ENCODE measurements around the gene OSBPL10.
"Not testable (repeated sequence)": the region's sequence is repeated elsewhere in the genome, so short reads cannot be mapped to it uniquely, and the experiment has no call there.

OSBPL10 gene

GRCh38 chr3:31993843-31994242 lies 12.8 kb upstream of the OSBPL10 start:
- in situ Hi-C loops (cut with HindIII; ENCODE audit: low sequenced_read_pairs): no loop called here

- in situ Hi-C loops (cut with HindIII; ENCODE audit: low sequenced_read_pairs): not testable (repeated sequence)
Observed at GRCh38 chr3:31992995-31993394, 11.9 kb upstream of the OSBPL10 start.

GRCh38 chr3:31988271-31988670 lies 7.2 kb upstream of the OSBPL10 start:
- in situ Hi-C loops (cut with HindIII; ENCODE audit: low sequenced_read_pairs): no loop called here

GRCh38 chr3:31985831-31986230 lies 4.8 kb upstream of the OSBPL10 start:
- in situ Hi-C loops (cut with HindIII; ENCODE audit: low sequenced_read_pairs): no loop called here

GRCh38 chr3:31984321-31984720 lies 3.3 kb upstream of the OSBPL10 start:
- in situ Hi-C loops (cut with HindIII; ENCODE audit: low sequenced_read_pairs): no loop called here

- in situ Hi-C loops (cut with HindIII; ENCODE audit: low sequenced_read_pairs): no loop called here
Observed at GRCh38 chr3:31980530-31981205, 394 bp downstream of the OSBPL10 start.

GRCh38 chr3:31979001-31979697 lies 1.9 kb downstream of the OSBPL10 start:
- in situ Hi-C loops (cut with HindIII; ENCODE audit: low sequenced_read_pairs): no loop called here

- in situ Hi-C loops (cut with HindIII; ENCODE audit: low sequenced_read_pairs): no loop called here
Observed at GRCh38 chr3:31978553-31978952, 2.5 kb downstream of the OSBPL10 start.

GRCh38 chr3:31977736-31978135 lies 3.3 kb downstream of the OSBPL10 start:
- in situ Hi-C loops (cut with HindIII; ENCODE audit: low sequenced_read_pairs): no loop called here

GRCh38 chr3:31976302-31976701 lies 4.8 kb downstream of the OSBPL10 start:
- in situ Hi-C loops (cut with HindIII; ENCODE audit: low sequenced_read_pairs): no loop called here

- in situ Hi-C loops (cut with HindIII; ENCODE audit: low sequenced_read_pairs): no loop called here
Observed at GRCh38 chr3:31974964-31975363, 6.1 kb downstream of the OSBPL10 start.

- in situ Hi-C loops (cut with HindIII; ENCODE audit: low sequenced_read_pairs): no loop called here
Observed at GRCh38 chr3:31974471-31974870, 6.6 kb downstream of the OSBPL10 start.

- in situ Hi-C loops (cut with HindIII; ENCODE audit: low sequenced_read_pairs): no loop called here
Observed at GRCh38 chr3:31973837-31974236, 7.2 kb downstream of the OSBPL10 start.

GRCh38 chr3:31973081-31973480 lies 8.0 kb downstream of the OSBPL10 start:
- in situ Hi-C loops (cut with HindIII; ENCODE audit: low sequenced_read_pairs): no loop called here

GRCh38 chr3:31971607-31972006 lies 9.5 kb downstream of the OSBPL10 start:
- in situ Hi-C loops (cut with HindIII; ENCODE audit: low sequenced_read_pairs): no loop called here

GRCh38 chr3:31968927-31969418 lies 12.1 kb downstream of the OSBPL10 start:
- in situ Hi-C loops (cut with HindIII; ENCODE audit: low sequenced_read_pairs): no loop called here

- in situ Hi-C loops (cut with HindIII; ENCODE audit: low sequenced_read_pairs): no loop called here
Observed at GRCh38 chr3:31968369-31968926, 12.6 kb downstream of the OSBPL10 start.

GRCh38 chr3:31967592-31967991 lies 13.5 kb downstream of the OSBPL10 start:
- in situ Hi-C loops (cut with HindIII; ENCODE audit: low sequenced_read_pairs): no loop called here

GRCh38 chr3:31966978-31967591 lies 14.0 kb downstream of the OSBPL10 start:
- in situ Hi-C loops (cut with HindIII; ENCODE audit: low sequenced_read_pairs): no loop called here

- in situ Hi-C loops (cut with HindIII; ENCODE audit: low sequenced_read_pairs): no loop called here
Observed at GRCh38 chr3:31962801-31963205, 18.3 kb downstream of the OSBPL10 start.

GRCh38 chr3:31960793-31961431 lies 20.1 kb downstream of the OSBPL10 start:
- in situ Hi-C loops (cut with HindIII; ENCODE audit: low sequenced_read_pairs): no loop called here

Measured in endothelial cell of hepatic sinusoid (primary cell).